ENCODE results near the gene PGS1.

Gene PGS1

GRCh38 chr17:78387977-78388941 is 9.8 kb downstream of the PGS1 start:
- DNase-seq (ENCODE audit: low read depth in 2 of 2): no peak

- DNase-seq (ENCODE audit: low read depth in 2 of 2): no peak
These were observed 12.0 kb downstream of the PGS1 start for GRCh38 chr17:78390241-78391050.

GRCh38 chr17:78391051-78391431 is 12.6 kb downstream of the PGS1 start:
- DNase-seq (ENCODE audit: low read depth in 2 of 2): no peak

GRCh38 chr17:78391843-78392242 is 13.4 kb downstream of the PGS1 start:
- no peak for DNase-seq (ENCODE audit: low read depth in 2 of 2)

- DNase-seq (ENCODE audit: low read depth in 2 of 2): no peak
These were observed 13.8 kb downstream of the PGS1 start for GRCh38 chr17:78392295-78392694.

- DNase-seq (ENCODE audit: low read depth in 2 of 2): no peak
These were observed 15.1 kb downstream of the PGS1 start for GRCh38 chr17:78393575-78393974.

GRCh38 chr17:78394209-78394608 is 15.8 kb downstream of the PGS1 start:
- DNase-seq (ENCODE audit: low read depth in 2 of 2): no peak

GRCh38 chr17:78395155-78395554 is 16.7 kb downstream of the PGS1 start:
- DNase-seq (ENCODE audit: low read depth in 2 of 2): no peak

GRCh38 chr17:78396441-78397337 is 18.2 kb downstream of the PGS1 start:
- no peak for DNase-seq (ENCODE audit: low read depth in 2 of 2)

GRCh38 chr17:78397681-78398101 is 19.2 kb downstream of the PGS1 start:
- DNase-seq (ENCODE audit: low read depth in 2 of 2): no peak

- DNase-seq (ENCODE audit: low read depth in 2 of 2): no peak
These were observed 19.9 kb downstream of the PGS1 start for GRCh38 chr17:78398390-78398789.

GRCh38 chr17:78399028-78399692 is 20.7 kb downstream of the PGS1 start:
- DNase-seq (ENCODE audit: low read depth in 2 of 2): no peak

- DNase-seq (ENCODE audit: low read depth in 2 of 2): no peak
These were observed 21.3 kb downstream of the PGS1 start for GRCh38 chr17:78399693-78400144.

- DNase-seq (ENCODE audit: low read depth in 2 of 2): no peak
These were observed 22.3 kb downstream of the PGS1 start for GRCh38 chr17:78400581-78401240.

GRCh38 chr17:78401246-78401645 is 22.8 kb downstream of the PGS1 start:
- no peak for DNase-seq (ENCODE audit: low read depth in 2 of 2)

- no peak for DNase-seq (ENCODE audit: low read depth in 2 of 2)
These were observed 23.4 kb downstream of the PGS1 start for GRCh38 chr17:78401891-78402290.

- no peak for DNase-seq (ENCODE audit: low read depth in 2 of 2)
These were observed 25.4 kb downstream of the PGS1 start for GRCh38 chr17:78403822-78404221.

- no peak for DNase-seq (ENCODE audit: low read depth in 2 of 2)
These were observed 27.9 kb downstream of the PGS1 start for GRCh38 chr17:78406396-78406795.

GRCh38 chr17:78406920-78407319 is 28.5 kb downstream of the PGS1 start:
- no peak for DNase-seq (ENCODE audit: low read depth in 2 of 2)

- no peak for DNase-seq (ENCODE audit: low read depth in 2 of 2)
These were observed 29.0 kb downstream of the PGS1 start for GRCh38 chr17:78407387-78408000.
